ENCODE data around the gene CST9L. TPM values are rescaled to one million over a fixed set of nuclear protein-coding genes. Genes with fewer than 3 reads are reported as not detected.

The CST9L gene
- total RNA-seq, 4 donors from 2014 or later: not detected

DNA sequence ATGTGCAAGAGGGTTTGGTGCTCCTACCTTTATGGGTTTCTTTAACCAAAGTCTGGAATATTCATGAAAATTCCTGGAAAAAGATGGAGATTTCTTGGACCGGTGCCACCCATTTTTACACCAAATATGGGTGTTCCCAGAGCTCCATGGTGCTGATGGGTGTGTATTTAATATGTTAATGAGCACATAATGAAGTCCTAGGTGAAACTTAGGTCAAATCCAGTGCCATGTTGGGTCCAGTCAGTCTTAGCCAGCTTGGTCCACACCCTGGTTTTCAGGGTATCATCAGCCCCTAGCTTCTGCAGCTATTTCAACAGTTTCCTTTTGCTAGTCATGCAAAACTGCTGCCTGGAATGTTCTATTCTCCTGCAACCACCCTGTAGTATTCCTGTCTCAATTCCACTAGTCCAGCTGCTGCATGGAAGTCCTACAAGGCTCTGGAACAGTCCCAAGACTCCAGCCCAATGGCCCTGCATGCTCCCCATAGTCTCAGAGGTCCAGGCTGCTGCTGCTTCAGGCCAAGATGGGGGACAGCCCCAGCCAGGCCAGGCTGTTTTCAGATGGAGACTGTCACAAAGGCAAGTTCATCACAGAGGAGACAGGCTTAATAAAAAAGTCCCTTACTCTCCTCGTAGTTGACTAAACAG lies 31.8 kb downstream of the CST9L start:
- TF ChIP-seq EP300 (IDR thresholded peaks at IDR 0.05; ENCODE audit: low read depth) (no peak), POLR2A (IDR thresholded peaks at IDR 0.05) (no peak), POLR2AphosphoS5 (IDR thresholded peaks at IDR 0.05) (no peak)
- TF ChIP-seq, protein P1, sequence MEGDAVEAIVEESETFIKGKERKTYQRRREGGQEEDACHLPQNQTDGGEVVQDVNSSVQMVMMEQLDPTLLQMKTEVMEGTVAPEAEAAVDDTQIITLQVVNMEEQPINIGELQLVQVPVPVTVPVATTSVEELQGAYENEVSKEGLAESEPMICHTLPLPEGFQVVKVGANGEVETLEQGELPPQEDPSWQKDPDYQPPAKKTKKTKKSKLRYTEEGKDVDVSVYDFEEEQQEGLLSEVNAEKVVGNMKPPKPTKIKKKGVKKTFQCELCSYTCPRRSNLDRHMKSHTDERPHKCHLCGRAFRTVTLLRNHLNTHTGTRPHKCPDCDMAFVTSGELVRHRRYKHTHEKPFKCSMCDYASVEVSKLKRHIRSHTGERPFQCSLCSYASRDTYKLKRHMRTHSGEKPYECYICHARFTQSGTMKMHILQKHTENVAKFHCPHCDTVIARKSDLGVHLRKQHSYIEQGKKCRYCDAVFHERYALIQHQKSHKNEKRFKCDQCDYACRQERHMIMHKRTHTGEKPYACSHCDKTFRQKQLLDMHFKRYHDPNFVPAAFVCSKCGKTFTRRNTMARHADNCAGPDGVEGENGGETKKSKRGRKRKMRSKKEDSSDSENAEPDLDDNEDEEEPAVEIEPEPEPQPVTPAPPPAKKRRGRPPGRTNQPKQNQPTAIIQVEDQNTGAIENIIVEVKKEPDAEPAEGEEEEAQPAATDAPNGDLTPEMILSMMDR (IDR thresholded peaks at IDR 0.05): no peak
- no peak overlapping the region for H3K27ac ChIP-seq
- H3K36me3 ChIP-seq: no peaks in the 10 kb centered on the region
- in situ Hi-C loops (cut with MboI; ENCODE audit: low pct_ligation_motif_present in 1 of 4, low pct_unique_long_range_greater_than_20kb in 1 of 4, low sequenced_read_pairs in 3 of 4) (no loop called here), intact Hi-C loops (cut with DNase I; ENCODE audit: low total_unique reads) (no loop called here)
- no peak for DNase-seq
- 20 to 53% methylated on average over 1 to 2 of the region's 2 CpGs for WGBS, 2 donors (ENCODE audit: low coverage in 1 of 2)
- H3K27me3 ChIP-seq: no peaks in the 10 kb centered on the region
- H3K4me3 ChIP-seq: no peak overlapping the region
- H3K9me3 ChIP-seq: no peaks in the 10 kb centered on the region
- H3K4me1 ChIP-seq: no peaks in the 10 kb centered on the region

- Histone ChIP-seq H3K36me3 (no peaks in the 10 kb centered on the region), H3K27me3 (no peaks in the 10 kb centered on the region), H3K27ac (no peak overlapping the region), H3K9me3 (no peaks in the 10 kb centered on the region), H3K4me3 (no peak overlapping the region), H3K4me1 (no peaks in the 10 kb centered on the region)
- WGBS, 2 donors (ENCODE audit: low coverage in 1 of 2): 77 to 100% methylated on average over 1 to 18 of the region's 20 CpGs
- TF ChIP-seq, protein P1 (IDR thresholded peaks at IDR 0.05): no peak
- TF ChIP-seq POLR2A (IDR thresholded peaks at IDR 0.05) (no peak), POLR2AphosphoS5 (IDR thresholded peaks at IDR 0.05) (no peak), EP300 (IDR thresholded peaks at IDR 0.05; ENCODE audit: low read depth) (no peak)
- in situ Hi-C loops (cut with MboI; ENCODE audit: low pct_ligation_motif_present in 1 of 4, low pct_unique_long_range_greater_than_20kb in 1 of 4, low sequenced_read_pairs in 3 of 4) (no loop called here), intact Hi-C loops (cut with DNase I; ENCODE audit: low total_unique reads) (no loop called here)
- no peak for DNase-seq
Measured at GRCh38 chr20:23534801-23535593, 33.3 kb downstream of the CST9L start.

- H3K36me3 ChIP-seq: no peaks in the 10 kb centered on the region
- intact Hi-C loops (cut with DNase I; ENCODE audit: low total_unique reads): no loop called here
- no peak overlapping the region for H3K27ac ChIP-seq
- in situ Hi-C loops (cut with MboI; ENCODE audit: low pct_ligation_motif_present in 1 of 4, low pct_unique_long_range_greater_than_20kb in 1 of 4, low sequenced_read_pairs in 3 of 4): no loop called here
- H3K27me3 ChIP-seq: no peaks in the 10 kb centered on the region
- H3K4me1 ChIP-seq: no peaks in the 10 kb centered on the region
- no peak overlapping the region for H3K4me3 ChIP-seq
- no peaks in the 10 kb centered on the region for H3K9me3 ChIP-seq
- no peak for TF ChIP-seq POLR2AphosphoS5 (IDR thresholded peaks at IDR 0.05)
- DNase-seq: no peak
Measured at GRCh38 chr20:23533161-23533560, 35.1 kb downstream of the CST9L start.

DNA sequence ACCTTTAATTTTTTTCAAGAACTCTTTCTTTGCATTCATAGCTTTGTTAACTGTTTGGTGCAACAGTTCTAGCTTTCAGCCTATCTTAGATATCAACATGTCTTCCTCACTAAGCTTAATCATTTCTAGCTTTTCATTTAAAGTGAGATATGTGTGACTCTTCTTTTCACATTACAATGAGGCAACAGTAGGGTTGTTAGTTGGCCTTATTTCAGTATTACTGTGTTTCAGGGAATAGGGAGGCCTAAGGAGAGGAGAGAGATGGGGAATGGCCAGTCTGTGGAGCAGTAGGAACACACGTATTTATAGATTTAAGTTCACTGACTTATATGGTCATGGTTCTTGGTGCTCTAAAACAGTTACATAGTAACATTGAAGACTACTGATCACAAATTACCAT lies 35.8 kb downstream of the CST9L start:
- H3K36me3 ChIP-seq: no peaks in the 10 kb centered on the region
- no peak overlapping the region for H3K4me3 ChIP-seq
- H3K27me3 ChIP-seq: no peaks in the 10 kb centered on the region
- no peaks in the 10 kb centered on the region for H3K4me1 ChIP-seq
- no peaks in the 10 kb centered on the region for H3K9me3 ChIP-seq
- TF ChIP-seq POLR2AphosphoS5 (IDR thresholded peaks at IDR 0.05): no peak
- TF ChIP-seq EP300 (IDR thresholded peaks at IDR 0.05; ENCODE audit: low read depth): no peak
- no peak for TF ChIP-seq POLR2A (IDR thresholded peaks at IDR 0.05)
- TF ChIP-seq, protein P1 (IDR thresholded peaks at IDR 0.05): no peak
- no peak overlapping the region for H3K27ac ChIP-seq
- 33 to 58% methylated on average over 1 of the region's 1 CpG for WGBS, 2 donors (ENCODE audit: low coverage in 1 of 2)
- intact Hi-C loops (cut with DNase I; ENCODE audit: low total_unique reads): no loop called here
- in situ Hi-C loops (cut with MboI; ENCODE audit: low pct_ligation_motif_present in 1 of 4, low pct_unique_long_range_greater_than_20kb in 1 of 4, low sequenced_read_pairs in 3 of 4): no loop called here
- no peak for DNase-seq
